Neuronal stem cell (in vitro differentiated cells): ENCODE measurements around the gene GPR35.

Experiments
- DNase-seq: peaks from one replicate; pipeline ENCODE4 v3.0.0-alpha.2; 2013; ENCODE audit warnings: low spot score
- H2AFZ ChIP-seq: one replicate; pipeline ENCODE4 v1.6.1; 2013; ENCODE audit warnings: mild to moderate bottlenecking, low read length, inconsistent platforms
- H2AK5ac ChIP-seq: 2 replicates; pipeline ENCODE4 v1.6.1; 2013; ENCODE audit warnings: low read depth, mild to moderate bottlenecking, inconsistent platforms, low read length, moderate library complexity, mixed read lengths
- H2BK120ac ChIP-seq: 2 replicates; pipeline ENCODE4 v1.6.1; 2013; ENCODE audit warnings: low read depth, mild to moderate bottlenecking, inconsistent platforms, low read length, moderate library complexity, mixed read lengths
- H2BK12ac ChIP-seq: one replicate; pipeline ENCODE4 v1.6.1; 2013; ENCODE audit warnings: low read length, inconsistent platforms
- H2BK15ac ChIP-seq: 2 replicates; pipeline ENCODE4 v1.6.1; 2013; ENCODE audit warnings: mild to moderate bottlenecking, low read length, inconsistent platforms, mixed read lengths
- H2BK5ac ChIP-seq: one replicate; pipeline ENCODE4 v1.6.1; 2013; ENCODE audit warnings: inconsistent platforms, mild to moderate bottlenecking, low read length, moderate library complexity
- H3K14ac ChIP-seq: one replicate; pipeline ENCODE4 v1.6.1; 2013; ENCODE audit warnings: low read length, inconsistent platforms
- H3K18ac ChIP-seq: 2 replicates; pipeline ENCODE4 v1.6.1; 2013; ENCODE audit warnings: low read length, inconsistent platforms
- H3K23ac ChIP-seq: 2 replicates; pipeline ENCODE4 v1.6.1; 2013; ENCODE audit warnings: low read depth, mild to moderate bottlenecking, mixed read lengths, low read length, inconsistent platforms; ENCODE audit not compliant: poor library complexity
- H3K27ac ChIP-seq: replicated peaks from 3 replicates; pipeline ENCODE4 v1.5.1; 2013; ENCODE audit warnings: low read length, inconsistent platforms
- H3K27me3 ChIP-seq, 3 experiments: 2 replicates each; pipeline ENCODE4 v1.6.1; 2013; ENCODE audit warnings: low read length in 3 of 3, mild to moderate bottlenecking in 2 of 3, inconsistent platforms in 1 of 3, low read depth in 1 of 3, mixed read lengths in 1 of 3, moderate library complexity in 1 of 3; ENCODE audit not compliant: control insufficient read depth in 3 of 3, insufficient read depth in 3 of 3
- H3K36me3 ChIP-seq, 2 donors: replicated peaks in 1 of 2; 2 replicates each; pipeline ENCODE4 v1.6.1; 2013; ENCODE audit warnings: low read length in 2 of 2; ENCODE audit not compliant: control insufficient read depth in 2 of 2, insufficient read depth in 2 of 2
- H3K4ac ChIP-seq: 2 replicates; pipeline ENCODE4 v1.6.1; 2013; ENCODE audit warnings: inconsistent platforms, mild to moderate bottlenecking, low read length, moderate library complexity
- H3K4me1 ChIP-seq, 2 donors: 1 replicate in 1 of 2; 2 replicates in 1 of 2; pipeline ENCODE4 v1.6.1; 2013; ENCODE audit warnings: low read length in 2 of 2, low read depth in 1 of 2; ENCODE audit not compliant: control insufficient read depth in 2 of 2, insufficient read depth in 1 of 2
- H3K4me2 ChIP-seq: one replicate; pipeline ENCODE4 v1.6.1; 2013; ENCODE audit warnings: mild to moderate bottlenecking, low read length, inconsistent platforms; ENCODE audit not compliant: insufficient read depth, poor library complexity, severe bottlenecking
- H3K4me3 ChIP-seq, 2 donors: 2 replicates each; pipeline ENCODE4 v1.5.1; 2013; ENCODE audit warnings: low read length in 2 of 2, mild to moderate bottlenecking in 2 of 2, inconsistent platforms in 1 of 2, moderate library complexity in 1 of 2
- H3K79me1 ChIP-seq: one replicate; pipeline ENCODE4 v1.6.1; 2013; ENCODE audit warnings: low read depth, mild to moderate bottlenecking, inconsistent platforms, low read length, moderate library complexity
- H3K9ac ChIP-seq: one replicate; pipeline ENCODE4 v1.6.1; 2013; ENCODE audit warnings: mild to moderate bottlenecking, low read depth, low read length, inconsistent platforms; ENCODE audit not compliant: poor library complexity
- H3K9me3 ChIP-seq, 2 donors: replicated peaks in 1 of 2; 2 replicates each; pipeline versions ENCODE3 to v1.6.1; 2013; ENCODE audit warnings: low read length in 2 of 2, mild to moderate bottlenecking in 2 of 2, inconsistent platforms in 1 of 2, low read depth in 1 of 2, mixed read lengths in 1 of 2, moderate library complexity in 1 of 2; ENCODE audit not compliant: control insufficient read depth in 2 of 2, insufficient read depth in 1 of 2
- H4K8ac ChIP-seq: one replicate; pipeline ENCODE4 v1.6.1; 2013; ENCODE audit warnings: low read depth, mild to moderate bottlenecking, inconsistent platforms, low read length, moderate library complexity
- H4K91ac ChIP-seq: one replicate; pipeline ENCODE4 v1.6.1; 2013; ENCODE audit warnings: low read length, low read depth, mild to moderate bottlenecking, inconsistent platforms; ENCODE audit not compliant: poor library complexity
- WGBS, 2 donors: extraction: QIAGEN DNeasy Blood & Tissue Kit; methylation state at CpG; one replicate each; pipeline ENCODE4 v1.1.7; 2013; ENCODE audit warnings: missing lambda C conversion rate in 2 of 2, mixed read lengths in 1 of 2; ENCODE audit not compliant: insufficient read length in 2 of 2, insufficient replicate concordance in 1 of 2; ENCODE audit errors: extremely low coverage in 2 of 2; 5-methylcytosine and 5-hydroxymethylcytosine counted together

The GPR35 gene

DNA sequence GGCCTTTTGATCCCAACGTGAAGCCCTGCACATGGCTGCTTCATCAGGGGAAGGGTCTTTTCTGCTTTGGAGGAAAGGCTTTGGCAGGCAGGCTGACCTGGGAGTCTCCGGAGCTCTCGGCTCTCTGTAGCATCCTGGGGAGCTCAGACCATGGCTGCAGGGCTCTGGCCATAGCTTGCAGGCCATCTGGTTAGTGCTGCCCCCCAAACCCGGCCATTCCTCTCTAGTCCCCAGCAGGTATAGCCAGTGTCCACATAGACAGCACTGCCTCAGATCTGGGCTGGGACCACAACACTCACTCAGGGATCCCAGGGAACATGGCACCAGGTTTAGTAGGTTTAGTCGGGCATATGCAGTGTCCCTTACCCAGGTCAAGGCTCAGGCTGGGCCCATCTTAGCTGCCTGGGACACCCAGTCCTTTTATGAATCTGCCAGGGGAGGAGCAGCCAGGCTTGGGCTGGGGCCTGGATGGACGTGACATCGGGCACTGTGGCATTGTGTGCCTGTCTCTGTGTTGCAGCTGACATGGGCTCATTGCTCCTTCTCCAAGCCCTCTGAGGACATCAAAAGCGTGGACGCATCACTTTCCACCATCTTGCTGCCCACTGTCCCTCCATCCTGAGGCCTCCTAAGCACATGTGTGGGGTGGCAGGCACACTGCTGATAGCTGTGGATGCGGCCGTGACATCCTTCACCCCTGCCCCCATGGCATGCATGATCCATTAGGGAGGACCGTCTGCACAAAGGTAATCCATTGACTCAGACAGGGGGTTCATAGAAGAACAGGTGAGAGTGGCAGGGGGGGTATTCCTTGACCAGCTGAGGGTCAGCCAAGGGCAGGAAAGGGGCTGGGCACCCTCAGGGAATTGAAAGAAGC lies 19.2 kb upstream of the GPR35 start:
- Histone ChIP-seq H3K36me3 (peaks cover 0 to 2% of the 10 kb centered on the region in 2 donors), H3K9ac (peak overlapping the region; percentile 70), H3K27me3 (no peaks in the 10 kb centered on the region), H2BK12ac (no peak overlapping the region), H3K4me3 (no peak overlapping the region), H2AK5ac (no peak overlapping the region), H3K79me1 (peaks cover 2% of the 10 kb centered on the region), H3K27ac (no peak overlapping the region), H3K9me3 (no peaks in the 10 kb centered on the region), H4K91ac (no peak overlapping the region), H2BK5ac (no peak overlapping the region), H3K14ac (peak overlapping the region; percentile 41), H4K8ac (no peak overlapping the region), H2BK120ac (no peak overlapping the region), H3K4ac (no peak overlapping the region), H3K23ac (peak overlapping the region; percentile 81), H2BK15ac (no peak overlapping the region), H3K4me2 (no peak overlapping the region), H3K18ac (no peak overlapping the region), H2AFZ (no peak overlapping the region), H3K4me1 (no peaks in the 10 kb centered on the region)
- no peak for DNase-seq
- WGBS, 2 donors = no CpG with 5 or more reads among the region's 12 CpGs

DNA sequence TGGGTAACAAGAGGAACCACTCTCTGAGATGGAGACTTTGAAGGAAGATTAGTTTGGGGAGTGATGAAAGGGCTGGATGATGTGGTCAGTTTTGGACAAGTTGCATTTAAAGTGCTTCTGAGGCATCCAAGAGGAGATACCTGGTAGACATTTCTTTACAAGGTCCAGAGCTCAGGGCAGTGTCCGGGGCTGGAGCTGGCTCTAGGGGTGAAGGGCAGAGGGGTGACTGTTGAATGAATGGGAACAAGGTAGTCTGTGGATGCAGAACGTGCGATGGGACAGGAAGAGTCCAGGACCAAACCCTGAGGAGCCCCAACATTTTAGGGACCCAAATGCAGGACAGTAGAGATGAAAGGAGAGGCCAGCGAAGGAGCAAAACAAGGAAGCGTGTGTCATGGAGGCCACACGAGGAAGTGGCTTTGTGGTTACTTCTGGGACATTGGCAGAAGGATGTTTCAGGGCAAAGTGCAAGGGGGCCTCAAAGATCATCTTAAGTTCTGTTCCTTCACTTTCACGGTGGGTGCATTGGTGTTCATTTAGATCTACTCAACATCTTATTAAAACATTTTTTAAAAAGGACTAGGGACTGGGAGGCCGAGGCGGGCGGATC lies 13.6 kb upstream of the GPR35 start:
- Histone ChIP-seq H3K4me3 (no peak overlapping the region), H3K18ac (no peak overlapping the region), H3K4me1 (no peaks in the 10 kb centered on the region), H3K9me3 (peaks cover 0 to 4% of the 10 kb centered on the region in 2 donors), H4K8ac (no peak overlapping the region), H3K27ac (no peak overlapping the region), H3K4me2 (no peak overlapping the region), H3K27me3 (no peaks in the 10 kb centered on the region), H2AK5ac (no peak overlapping the region), H4K91ac (no peak overlapping the region), H2BK12ac (no peak overlapping the region), H2AFZ (no peak overlapping the region), H3K79me1 (no peaks in the 10 kb centered on the region), H2BK5ac (no peak overlapping the region), H3K23ac (no peak overlapping the region), H3K9ac (no peak overlapping the region), H3K4ac (no peak overlapping the region), H3K14ac (no peak overlapping the region), H3K36me3 (no peaks in the 10 kb centered on the region), H2BK15ac (no peak overlapping the region), H2BK120ac (no peak overlapping the region)
- no CpG with 5 or more reads among the region's 10 CpGs for WGBS, 2 donors
- DNase-seq = no peak

DNA sequence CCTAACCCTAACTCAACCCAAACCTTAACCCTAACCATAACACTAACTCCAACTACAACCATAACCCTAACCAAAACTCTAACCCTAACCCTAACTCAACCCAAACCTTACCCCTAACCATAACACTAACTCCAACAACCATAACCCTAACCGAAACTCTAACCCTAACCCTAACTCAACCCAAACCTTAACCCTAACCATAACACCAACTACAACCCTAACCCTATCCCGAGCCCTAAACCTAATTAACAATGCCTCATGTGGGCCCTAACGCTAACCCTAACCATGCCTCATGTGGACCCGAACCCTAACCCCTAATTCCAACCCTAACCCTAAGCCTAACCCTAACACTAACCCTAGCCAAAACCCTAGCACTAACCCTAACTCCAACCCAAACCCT lies 11.5 kb upstream of the GPR35 start:
- no peaks in the 10 kb centered on the region for H3K27me3 ChIP-seq
- H2BK12ac ChIP-seq = no peak overlapping the region
- no peak overlapping the region for H3K4ac ChIP-seq
- no peak overlapping the region for H2AFZ ChIP-seq
- no peaks in the 10 kb centered on the region for H3K36me3 ChIP-seq
- H2BK120ac ChIP-seq = no peak overlapping the region
- H3K4me3 ChIP-seq = no peak overlapping the region
- no peak overlapping the region for H4K8ac ChIP-seq
- H3K23ac ChIP-seq = no peak overlapping the region
- no peak overlapping the region for H3K18ac ChIP-seq
- no peak for DNase-seq
- no peak overlapping the region for H3K4me2 ChIP-seq
- no peak overlapping the region for H2BK15ac ChIP-seq
- peaks cover 7 to 9% of the 10 kb centered on the region in 2 donors for H3K9me3 ChIP-seq
- H3K14ac ChIP-seq = no peak overlapping the region
- no peak overlapping the region for H2AK5ac ChIP-seq
- 100% methylated on average over 1 to 2 of the region's 4 CpGs for WGBS, 2 donors
- H3K9ac ChIP-seq = no peak overlapping the region
- H3K27ac ChIP-seq = no peak overlapping the region
- H3K79me1 ChIP-seq = no peaks in the 10 kb centered on the region
- no peak overlapping the region for H2BK5ac ChIP-seq
- no peak overlapping the region for H4K91ac ChIP-seq
- H3K4me1 ChIP-seq = no peaks in the 10 kb centered on the region

DNA sequence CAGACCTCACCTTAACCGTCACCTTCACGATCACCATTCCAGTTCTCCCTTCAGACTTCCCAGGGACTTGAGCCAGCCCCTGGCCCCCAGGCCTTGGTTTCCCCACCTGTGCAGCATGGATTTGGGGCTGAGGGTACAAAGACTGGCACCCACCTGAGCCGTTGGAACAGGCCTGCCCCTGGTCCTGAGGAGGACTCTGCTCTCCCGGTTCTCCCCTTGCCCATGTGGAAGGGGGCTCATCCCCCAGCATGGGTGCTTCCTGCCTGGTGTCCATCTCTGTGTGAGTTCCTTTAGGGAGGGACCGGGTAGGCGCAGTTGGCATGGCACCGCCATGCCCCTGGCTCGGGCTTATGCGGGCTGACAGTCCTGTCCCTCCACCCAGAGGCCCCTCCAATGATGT lies 10.9 kb upstream of the GPR35 start:
- no peak overlapping the region for H3K4me3 ChIP-seq
- no peak overlapping the region for H2AFZ ChIP-seq
- no peaks in the 10 kb centered on the region for H3K36me3 ChIP-seq
- no peak overlapping the region for H3K27ac ChIP-seq
- H3K23ac ChIP-seq = no peak overlapping the region
- peaks cover 7 to 9% of the 10 kb centered on the region in 2 donors for H3K9me3 ChIP-seq
- WGBS, 2 donors = no CpG with 5 or more reads among the region's 9 CpGs
- no peaks in the 10 kb centered on the region for H3K27me3 ChIP-seq
- DNase-seq = no peak
- H2BK15ac ChIP-seq = no peak overlapping the region
- H3K14ac ChIP-seq = no peak overlapping the region
- no peak overlapping the region for H4K8ac ChIP-seq
- no peak overlapping the region for H3K18ac ChIP-seq
- H3K4ac ChIP-seq = no peak overlapping the region
- H3K4me2 ChIP-seq = no peak overlapping the region
- no peak overlapping the region for H2BK120ac ChIP-seq
- no peak overlapping the region for H4K91ac ChIP-seq
- H3K4me1 ChIP-seq = no peaks in the 10 kb centered on the region
- no peak overlapping the region for H2BK5ac ChIP-seq
- H3K9ac ChIP-seq = no peak overlapping the region
- H3K79me1 ChIP-seq = no peaks in the 10 kb centered on the region
- no peak overlapping the region for H2AK5ac ChIP-seq
- H2BK12ac ChIP-seq = no peak overlapping the region
